Psoas muscle (tissue), 8 donors: ENCODE data around the gene CUX1. TPM values are rescaled to one million over a fixed set of nuclear protein-coding genes. Genes with fewer than 3 reads are reported as not detected.

Source experiments
- ATAC-seq, 4 donors: fragments of 200-7000 bp; cut with Tn5 transposase; one replicate each; pipeline ENCODE4 v1.9.1; 2020; ENCODE audit warnings: moderate library complexity in 3 of 4, mild to moderate bottlenecking in 2 of 4
- DNase-seq, 2 donors: peaks; one replicate each; pipeline ENCODE4 v3.0.0-alpha.2; 2020
- H3K27ac ChIP-seq: fragments of 200-600 bp; one replicate; pipeline ENCODE4 v1.8.0; 2022
- H3K27me3 ChIP-seq, 3 donors: fragments of 200-600 bp in 1 of 3; one replicate each; pipeline versions ENCODE4 v1.6.1 to v1.8.0; 2013 to 2022; ENCODE audit warnings: low read length in 2 of 3, mild to moderate bottlenecking in 2 of 3, moderate library complexity in 1 of 3; ENCODE audit not compliant: insufficient read depth in 3 of 3
- H3K36me3 ChIP-seq, 2 donors: fragments of 200-600 bp in 1 of 2; one replicate each; pipeline versions ENCODE4 v1.6.1 to v1.8.0; 2013 to 2022; ENCODE audit warnings: low read depth in 1 of 2, mild to moderate bottlenecking in 1 of 2, moderate library complexity in 1 of 2; ENCODE audit not compliant: insufficient read depth in 1 of 2
- H3K4me1 ChIP-seq: fragments of 200-600 bp; one replicate; pipeline ENCODE4 v1.8.0; 2022
- H3K4me3 ChIP-seq: fragments of 200-600 bp; one replicate; pipeline ENCODE4 v1.8.0; 2022; ENCODE audit warnings: mild to moderate bottlenecking
- H3K9me3 ChIP-seq: fragments of 200-600 bp; one replicate; pipeline ENCODE4 v1.8.0; 2022
- WGBS, 3 donors: extraction: QIAGEN DNeasy Blood & Tissue Kit; methylation state at CpG; one replicate each; pipeline versions ENCODE4 v1.1.6 to v1.1.7; 2013; 5-methylcytosine and 5-hydroxymethylcytosine counted together
- intact Hi-C, 2 donors: fragments of 100-400 bp; cut with DNase I; formaldehyde crosslinking; loops; one replicate each; pipeline versions ENCODE4 v1.11.0 to v1.14.2; 2022
- polyA plus RNA-seq, 3 donors: library from polyadenylated mRNA; stranded (reverse); fragments of 200-250 nt; gene quantifications; one replicate each; pipeline ENCODE4 v1.2.3, GENCODE V29; 2013
- total RNA-seq, 4 donors: library from RNA; stranded (reverse); fragmentation: NEBNext Ultra II Directional in 2 of 4; extraction: Animal tissue kit (Norgen Biotek cat#: 25700) in 2 of 4; gene quantifications; one replicate each; pipeline versions ENCODE4 v1.2.1 to v1.2.4, GENCODE V29; 2021 to 2023
- TF ChIP-seq, protein P1 (sequence below): fragments of 200-600 bp; IDR thresholded peaks from one replicate; pipeline ENCODE4 v1.8.0; 2022; ENCODE audit warnings: antibody characterized with exemption
- donor health status: healthy with polysubstance abuse.
- donor health status: DM: no; HTN: no; CAD: no; lungs with moderate emphysema.
- donor health status: Bipolar disorder and iron deficiency.
- donor health status: healthy.
- donor health status: DM: yes; HTN: yes; CAD: no.
- donor health status: DM: no; HTN: no; CAD: no.
- donor health status: DM: no; HTN: no; CAD: no.
- donor health status: DM: yes; HTN: yes; CAD: no.

CUX1 gene
- total and polyA plus RNA-seq, 7 donors: 12.5 to 95.6 (median 72.4) TPM

DNA sequence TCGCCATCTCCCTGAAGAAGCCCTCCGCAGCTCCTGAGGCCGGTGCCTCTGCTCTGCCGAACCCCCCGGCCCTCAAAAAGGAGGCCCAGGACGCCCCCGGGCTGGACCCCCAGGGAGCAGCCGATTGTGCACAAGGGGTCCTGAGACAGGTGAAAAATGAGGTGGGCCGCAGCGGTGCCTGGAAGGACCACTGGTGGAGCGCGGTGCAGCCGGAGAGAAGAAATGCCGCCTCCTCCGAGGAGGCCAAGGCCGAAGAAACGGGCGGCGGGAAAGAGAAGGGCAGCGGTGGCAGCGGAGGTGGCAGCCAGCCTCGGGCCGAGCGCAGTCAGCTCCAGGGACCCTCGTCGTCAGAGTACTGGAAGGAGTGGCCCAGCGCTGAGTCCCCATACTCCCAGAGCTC is 384.1 kb downstream of the CUX1 start:
- TF ChIP-seq, protein P1, sequence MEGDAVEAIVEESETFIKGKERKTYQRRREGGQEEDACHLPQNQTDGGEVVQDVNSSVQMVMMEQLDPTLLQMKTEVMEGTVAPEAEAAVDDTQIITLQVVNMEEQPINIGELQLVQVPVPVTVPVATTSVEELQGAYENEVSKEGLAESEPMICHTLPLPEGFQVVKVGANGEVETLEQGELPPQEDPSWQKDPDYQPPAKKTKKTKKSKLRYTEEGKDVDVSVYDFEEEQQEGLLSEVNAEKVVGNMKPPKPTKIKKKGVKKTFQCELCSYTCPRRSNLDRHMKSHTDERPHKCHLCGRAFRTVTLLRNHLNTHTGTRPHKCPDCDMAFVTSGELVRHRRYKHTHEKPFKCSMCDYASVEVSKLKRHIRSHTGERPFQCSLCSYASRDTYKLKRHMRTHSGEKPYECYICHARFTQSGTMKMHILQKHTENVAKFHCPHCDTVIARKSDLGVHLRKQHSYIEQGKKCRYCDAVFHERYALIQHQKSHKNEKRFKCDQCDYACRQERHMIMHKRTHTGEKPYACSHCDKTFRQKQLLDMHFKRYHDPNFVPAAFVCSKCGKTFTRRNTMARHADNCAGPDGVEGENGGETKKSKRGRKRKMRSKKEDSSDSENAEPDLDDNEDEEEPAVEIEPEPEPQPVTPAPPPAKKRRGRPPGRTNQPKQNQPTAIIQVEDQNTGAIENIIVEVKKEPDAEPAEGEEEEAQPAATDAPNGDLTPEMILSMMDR: no peak
- Histone ChIP-seq H3K27ac (no peak overlapping the region), H3K9me3 (no peaks in the 10 kb centered on the region), H3K27me3 (no peaks in the 10 kb centered on the region), H3K4me1 (peaks cover 7% of the 10 kb centered on the region), H3K4me3 (no peak overlapping the region), H3K36me3 (peaks cover 0 to 90% of the 10 kb centered on the region in 2 donors)
- WGBS, 3 donors: 95% methylated on average over 25 to 27 of the region's 27 CpGs
- intact Hi-C loops: no loop called here
- ATAC-seq: no peak
- no peak for DNase-seq

DNA sequence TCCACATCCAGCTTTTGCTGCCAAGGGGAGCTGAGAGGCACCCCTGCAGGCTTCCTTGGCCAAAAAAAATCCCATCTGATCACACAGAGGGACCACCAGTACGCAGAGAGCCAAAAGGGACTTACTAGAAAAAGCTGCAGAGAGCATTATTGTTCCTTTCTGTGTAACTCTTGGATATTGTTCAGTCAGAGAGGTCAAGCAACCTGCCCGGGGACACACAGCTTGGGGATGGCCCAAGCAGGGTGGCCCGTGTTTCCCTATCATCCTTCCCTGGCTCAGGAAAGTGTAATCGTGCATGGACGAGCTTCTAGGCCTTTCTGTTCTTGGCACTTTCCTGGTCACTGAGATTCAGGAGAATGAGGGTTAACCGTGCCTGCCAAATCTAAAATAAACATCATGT is 385.1 kb downstream of the CUX1 start:
- ATAC-seq (peak in 1 of 4 donors; percentile 43), DNase-seq (no peak)
- 49 to 80% (median 58%) methylated on average over 6 of the region's 6 CpGs for WGBS, 3 donors
- H3K9me3 ChIP-seq: no peaks in the 10 kb centered on the region
- peaks cover 7% of the 10 kb centered on the region for H3K4me1 ChIP-seq
- H3K27me3 ChIP-seq: no peaks in the 10 kb centered on the region
- peaks cover 0 to 88% of the 10 kb centered on the region in 2 donors for H3K36me3 ChIP-seq
- TF ChIP-seq, protein P1: no peak
- intact Hi-C loops: no loop called here
- no peak overlapping the region for H3K27ac ChIP-seq
- no peak overlapping the region for H3K4me3 ChIP-seq

DNA sequence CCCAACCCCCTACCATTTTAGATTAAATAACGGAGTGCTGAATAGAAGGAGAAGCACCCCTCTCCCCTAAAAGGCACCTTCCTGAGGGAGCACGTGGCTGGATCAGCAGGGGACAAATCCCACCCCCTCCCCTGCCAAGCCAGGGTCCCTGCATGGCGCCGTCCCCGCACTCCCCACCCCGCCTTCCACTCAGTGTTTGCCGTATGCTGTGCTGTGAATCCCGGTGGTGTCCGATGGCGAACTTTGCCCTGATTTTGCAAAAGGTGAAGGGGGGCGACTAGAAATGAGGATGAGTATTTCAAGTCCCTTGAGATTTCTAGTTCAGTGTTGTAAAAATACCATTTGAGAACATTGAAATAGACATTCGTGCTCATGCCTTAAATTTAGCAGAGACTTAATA is 385.8 kb downstream of the CUX1 start:
- intact Hi-C loops: no loop called here
- TF ChIP-seq, protein P1: no peak
- H3K27me3 ChIP-seq: no peaks in the 10 kb centered on the region
- DNase-seq (no peak), ATAC-seq (peak in 3 of 4 donors; percentile 17 to 70 (median 43))
- peaks cover 0 to 86% of the 10 kb centered on the region in 2 donors for H3K36me3 ChIP-seq
- no peaks in the 10 kb centered on the region for H3K9me3 ChIP-seq
- no peak overlapping the region for H3K27ac ChIP-seq
- no peak overlapping the region for H3K4me3 ChIP-seq
- peaks cover 7% of the 10 kb centered on the region for H3K4me1 ChIP-seq
- 42 to 67% (median 44%) methylated on average over 12 of the region's 12 CpGs for WGBS, 3 donors

DNA sequence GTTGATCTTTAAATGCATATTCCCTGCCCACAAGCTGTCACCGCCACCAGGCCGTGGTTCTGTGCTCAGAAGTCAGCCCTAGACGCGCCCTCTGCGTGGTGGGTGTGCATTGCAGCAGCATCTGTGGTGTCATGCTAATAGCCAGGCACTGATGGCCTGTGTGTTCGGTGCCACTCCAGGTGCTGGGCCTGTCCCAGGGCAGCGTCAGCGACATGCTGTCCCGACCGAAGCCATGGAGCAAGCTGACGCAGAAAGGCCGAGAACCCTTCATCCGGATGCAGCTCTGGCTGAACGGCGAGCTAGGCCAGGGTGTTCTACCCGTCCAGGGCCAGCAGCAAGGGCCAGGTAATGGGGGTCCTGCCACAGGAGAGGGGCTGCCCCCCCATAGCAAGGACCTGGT is 386.8 kb downstream of the CUX1 start:
- TF ChIP-seq, protein P1: no peak
- H3K27ac ChIP-seq: no peak overlapping the region
- WGBS, 3 donors: 93 to 96% (median 95%) methylated on average over 16 of the region's 16 CpGs
- H3K4me1 ChIP-seq: peaks cover 7% of the 10 kb centered on the region
- H3K4me3 ChIP-seq: no peak overlapping the region
- no peaks in the 10 kb centered on the region for H3K27me3 ChIP-seq
- DNase-seq: no peak
- H3K9me3 ChIP-seq: no peaks in the 10 kb centered on the region
- intact Hi-C loops: no loop called here
- ATAC-seq: no peak
- peaks cover 0 to 85% of the 10 kb centered on the region in 2 donors for H3K36me3 ChIP-seq

DNA sequence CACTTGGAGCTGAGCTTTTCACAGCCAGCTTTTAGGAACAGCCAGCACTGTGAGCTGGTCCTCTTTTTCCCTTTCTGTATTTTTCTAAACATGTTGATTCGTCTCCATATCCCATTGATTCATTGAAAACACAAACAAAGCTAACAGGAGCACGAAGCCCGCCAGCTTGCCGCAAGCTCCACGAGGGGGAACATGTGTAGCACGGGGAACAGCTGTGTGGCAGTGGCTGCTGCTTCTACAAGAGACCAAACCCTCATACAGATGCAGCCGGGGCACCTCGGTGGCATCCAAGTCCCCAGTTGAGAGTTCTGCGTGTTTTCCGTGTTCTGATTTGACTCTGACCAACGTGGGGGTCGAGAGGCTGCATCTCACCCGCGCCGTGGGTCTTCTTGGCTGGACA is 388.5 kb downstream of the CUX1 start:
- peaks cover 7% of the 10 kb centered on the region for H3K4me1 ChIP-seq
- no peak for ATAC-seq
- TF ChIP-seq, protein P1: no peak
- 70 to 82% (median 75%) methylated on average over 15 of the region's 15 CpGs for WGBS, 3 donors
- DNase-seq: no peak
- H3K4me3 ChIP-seq: no peak overlapping the region
- no peaks in the 10 kb centered on the region for H3K27me3 ChIP-seq
- H3K9me3 ChIP-seq: no peaks in the 10 kb centered on the region
- peaks cover 0 to 80% of the 10 kb centered on the region in 2 donors for H3K36me3 ChIP-seq
- H3K27ac ChIP-seq: no peak overlapping the region
- intact Hi-C loops: no loop called here
